H1 (cell line): ENCODE results near the gene GRIA3. TPM values are rescaled to one million over a fixed set of nuclear protein-coding genes. Genes with fewer than 3 reads are reported as not detected.

Experiments used
- CTCF ChIA-PET: fragments of 300-600 bp; sonication (Branson Sonifier 250); formaldehyde crosslinking; loops from one replicate; lab custom pipeline; 2021; ENCODE audit not compliant: partially characterized antibody; lab: Charles Lee
- POLR2A ChIA-PET: fragments of 300-600 bp; sonication (Branson Sonifier 250); formaldehyde crosslinking; loops from one replicate; lab custom pipeline; 2021; ENCODE audit warnings: inconsistent platforms; ENCODE audit not compliant: partially characterized antibody; lab: Charles Lee
- DNase-seq, 2 experiments: peaks; one replicate each; pipeline versions ENCODE4 v3.0.0 to v3.0.0-alpha.2; 2010 to 2022; ENCODE audit warnings: low spot score in 2 of 2, low read depth in 1 of 2, mixed read lengths in 1 of 2
- FAIRE-seq: peaks from 2 replicates; lab custom pipeline; 2011; peaks lifted over from hg19 to GRCh38; lab: Jason Lieb, UNC
- H2AFZ ChIP-seq: 2 replicates; pipeline ENCODE4 v1.8.1; 2012; ENCODE audit warnings: low read length, inconsistent platforms
- H2AK5ac ChIP-seq: 2 replicates; pipeline ENCODE4 v1.6.1; 2013; ENCODE audit warnings: low read depth, low read length
- H2BK120ac ChIP-seq: replicated peaks from 2 replicates; pipeline ENCODE3; 2013; ENCODE audit warnings: low read depth, low read length, inconsistent platforms
- H2BK12ac ChIP-seq: 2 replicates; pipeline ENCODE4 v1.6.1; 2013; ENCODE audit warnings: low read depth, low read length
- H2BK15ac ChIP-seq: 2 replicates; pipeline ENCODE4 v1.6.1; 2013; ENCODE audit warnings: low read length
- H2BK20ac ChIP-seq: 2 replicates; pipeline ENCODE4 v1.6.1; 2013; ENCODE audit warnings: low read length
- H2BK5ac ChIP-seq: 2 replicates; pipeline ENCODE4 v1.6.1; 2013; ENCODE audit warnings: low read depth, low read length
- H3K14ac ChIP-seq: 2 replicates; pipeline ENCODE4 v1.6.1; 2013; ENCODE audit warnings: inconsistent platforms; ENCODE audit not compliant: insufficient read length
- H3K18ac ChIP-seq: 2 replicates; pipeline ENCODE4 v1.6.1; 2013; ENCODE audit warnings: low read length; ENCODE audit errors: extremely low read depth
- H3K23ac ChIP-seq: 2 replicates; pipeline ENCODE4 v1.6.1; 2013; ENCODE audit warnings: inconsistent platforms; ENCODE audit not compliant: insufficient read length
- H3K23me2 ChIP-seq: 2 replicates; pipeline ENCODE4 v1.6.1; 2013; ENCODE audit warnings: low read depth, low read length
- H3K27ac ChIP-seq: 2 replicates; pipeline ENCODE4 v1.6.1; 2011; ENCODE audit warnings: low read depth, low read length, inconsistent platforms
- H3K27me3 ChIP-seq, 4 experiments: replicated peaks in 1 of 4; 1 replicate in 1 of 4; 2 replicates in 3 of 4; pipeline versions ENCODE4 v1.6.1 to v1.8.1; 2011 to 2013; ENCODE audit warnings: low read length in 3 of 4, mild to moderate bottlenecking in 3 of 4, inconsistent platforms in 2 of 4, mixed read lengths in 2 of 4, moderate library complexity in 1 of 4; ENCODE audit not compliant: control insufficient read depth in 3 of 4, insufficient read depth in 3 of 4; ENCODE audit errors: extremely low read depth in 1 of 4
- H3K36me3 ChIP-seq, 4 experiments: 2 replicates each; pipeline versions ENCODE4 v1.6.1 to v1.8.1; 2011 to 2013; ENCODE audit warnings: mild to moderate bottlenecking in 4 of 4, low read length in 3 of 4, moderate library complexity in 2 of 4, control low read depth in 1 of 4, inconsistent platforms in 1 of 4; ENCODE audit not compliant: insufficient read depth in 4 of 4, control insufficient read depth in 2 of 4
- H3K4ac ChIP-seq: replicated peaks from 2 replicates; pipeline ENCODE3; 2013; ENCODE audit warnings: low read length, low read depth, mixed read lengths, inconsistent platforms; ENCODE audit not compliant: insufficient read length
- H3K4me1 ChIP-seq, 4 experiments: replicated peaks in 1 of 4; 1 replicate in 1 of 4; 2 replicates in 3 of 4; pipeline versions ENCODE4 v1.6.1 to v1.8.1; 2011 to 2013; ENCODE audit warnings: low read length in 3 of 4, inconsistent platforms in 2 of 4, mixed read lengths in 1 of 4; ENCODE audit not compliant: insufficient read depth in 4 of 4, control insufficient read depth in 3 of 4
- H3K4me2 ChIP-seq, 2 experiments: 2 replicates each; pipeline versions ENCODE4 v1.6.1 to v1.8.1; 2011 to 2013; ENCODE audit warnings: low read depth in 2 of 2, low read length in 2 of 2, control low read depth in 1 of 2, inconsistent platforms in 1 of 2, mild to moderate bottlenecking in 1 of 2; ENCODE audit not compliant: insufficient read depth in 1 of 2
- H3K4me3 ChIP-seq, 4 experiments: fragments of 200-600, 300-600 bp in 1 of 4; sonication (generic), shearing (Covaris generic), sonication (Bioruptor Twin) in 1 of 4; 2 replicates each; pipeline versions ENCODE4 v1.5.1 to v1.8.1; 2011 to 2016; ENCODE audit warnings: low read length in 4 of 4, low read depth in 3 of 4, control low read depth in 2 of 4, inconsistent platforms in 2 of 4, mild to moderate bottlenecking in 2 of 4, mixed read lengths in 1 of 4, moderate library complexity in 1 of 4; ENCODE audit not compliant: insufficient read depth in 2 of 4; ENCODE audit errors: extremely low read depth in 1 of 4
- H3K56ac ChIP-seq: replicated peaks from 2 replicates; pipeline ENCODE3; 2013; ENCODE audit warnings: low read depth, mild to moderate bottlenecking, mixed read lengths, low read length, inconsistent platforms; ENCODE audit not compliant: insufficient read length
- H3K79me1 ChIP-seq: 2 replicates; pipeline ENCODE4 v1.6.1; 2013; ENCODE audit warnings: low read depth, low read length, control low read depth
- H3K79me2 ChIP-seq, 2 experiments: 2 replicates each; pipeline versions ENCODE4 v1.6.1 to v1.8.1; 2012 to 2013; ENCODE audit warnings: low read length in 2 of 2, mild to moderate bottlenecking in 2 of 2, inconsistent platforms in 1 of 2; ENCODE audit not compliant: insufficient read depth in 2 of 2, control insufficient read depth in 1 of 2
- H3K9ac ChIP-seq, 4 experiments: replicated peaks in 1 of 4; 1 replicate in 1 of 4; 2 replicates in 3 of 4; pipeline versions ENCODE4 v1.6.1 to v1.8.1; 2011 to 2013; ENCODE audit warnings: low read depth in 3 of 4, low read length in 3 of 4, control low read depth in 2 of 4, mild to moderate bottlenecking in 2 of 4, moderate library complexity in 2 of 4, inconsistent platforms in 1 of 4; ENCODE audit errors: extremely low read depth in 1 of 4
- H3K9me3 ChIP-seq, 2 experiments: 2 replicates each; pipeline versions ENCODE4 v1.6.1 to v1.8.1; 2012 to 2013; ENCODE audit warnings: mild to moderate bottlenecking in 2 of 2, moderate library complexity in 2 of 2, control low read depth in 1 of 2, inconsistent platforms in 1 of 2, low read depth in 1 of 2, low read length in 1 of 2, mixed read lengths in 1 of 2; ENCODE audit not compliant: insufficient read depth in 2 of 2
- H4K20me1 ChIP-seq, 2 experiments: replicated peaks in 1 of 2; 2 replicates each; pipeline versions ENCODE3 to v1.8.1; 2011 to 2013; ENCODE audit warnings: inconsistent platforms in 2 of 2, low read length in 2 of 2, mild to moderate bottlenecking in 1 of 2; ENCODE audit not compliant: insufficient read depth in 2 of 2, control insufficient read depth in 1 of 2
- H4K5ac ChIP-seq: 2 replicates; pipeline ENCODE4 v1.6.1; 2013; ENCODE audit warnings: low read length, low read depth, mixed read lengths, inconsistent platforms; ENCODE audit not compliant: insufficient read length
- H4K8ac ChIP-seq: 2 replicates; pipeline ENCODE4 v1.8.0; 2013; ENCODE audit warnings: mild to moderate bottlenecking, moderate library complexity, low read length, inconsistent platforms; ENCODE audit not compliant: insufficient read depth; ENCODE audit errors: extremely low read depth
- H4K91ac ChIP-seq: replicated peaks from 2 replicates; pipeline ENCODE3; 2013; ENCODE audit warnings: low read length, mixed read lengths, inconsistent platforms; ENCODE audit not compliant: insufficient read length
- CTCF ChIP-seq, 3 experiments: IDR thresholded peaks; 1 replicate in 2 of 3; 2 replicates in 1 of 3; pipeline versions ENCODE4 v1.5.1 to v1.6.1; 2011; ENCODE audit warnings: low read length in 3 of 3, mild to moderate bottlenecking in 3 of 3, inconsistent platforms in 2 of 3, low read depth in 1 of 3, moderate library complexity in 1 of 3; ENCODE audit not compliant: insufficient read depth in 1 of 3; ENCODE audit errors: control extremely low read depth in 1 of 3
- E2F6 ChIP-seq: IDR thresholded peaks from 2 replicates; pipeline ENCODE4 v1.6.1; 2012; ENCODE audit warnings: inconsistent platforms
- HDAC6 ChIP-seq: IDR thresholded peaks from one replicate; pipeline ENCODE4 v1.7.1; 2012; ENCODE audit warnings: low read depth, mild to moderate bottlenecking, inconsistent platforms, low read length, moderate library complexity
- KDM1A ChIP-seq: fragments of 200-600, 300-600 bp; sonication (generic); IDR thresholded peaks from 2 replicates; pipeline ENCODE4 v1.7.1; 2016; ENCODE audit warnings: mild to moderate bottlenecking, low read length, borderline replicate concordance
- NANOG ChIP-seq: IDR thresholded peaks from 2 replicates; pipeline ENCODE4 v1.6.1; 2011; ENCODE audit warnings: low read length, low read depth, mild to moderate bottlenecking, inconsistent platforms; ENCODE audit not compliant: insufficient read depth, poor library complexity, severe bottlenecking
- NRF1 ChIP-seq: IDR thresholded peaks from 2 replicates; pipeline ENCODE4 v1.6.1; 2011; ENCODE audit warnings: mild to moderate bottlenecking, low read depth, low read length, improper control_type of control experiment
- RFX5 ChIP-seq: IDR thresholded peaks from 2 replicates; pipeline ENCODE4 v1.6.1; 2011; ENCODE audit warnings: low read depth, low read length, improper control_type of control experiment, borderline replicate concordance
- SIX5 ChIP-seq: IDR thresholded peaks from 2 replicates; pipeline ENCODE4 v1.6.1; 2011; ENCODE audit warnings: mild to moderate bottlenecking, low read depth, low read length
- SP2 ChIP-seq: IDR thresholded peaks from 2 replicates; pipeline ENCODE4 v1.6.1; 2012; ENCODE audit warnings: mild to moderate bottlenecking, low read length, inconsistent platforms
- SRF ChIP-seq: IDR thresholded peaks from 2 replicates; pipeline ENCODE4 v1.6.1; 2011; ENCODE audit warnings: mild to moderate bottlenecking, low read depth, low read length, moderate library complexity
- SUZ12 ChIP-seq: fragments of 200-600 bp; sonication (generic); IDR thresholded peaks from 2 replicates; pipeline ENCODE4 v1.6.1; 2012; ENCODE audit warnings: mild to moderate bottlenecking, inconsistent platforms, low read length, moderate library complexity, mixed read lengths
- TEAD4 ChIP-seq: IDR thresholded peaks from 2 replicates; pipeline ENCODE4 v1.6.1; 2012; ENCODE audit warnings: low read depth, low read length, inconsistent platforms, mixed read lengths
- WGBS, 2 experiments: shearing (Covaris generic) in 1 of 2; methylation state at CpG; one replicate each; pipeline versions ENCODE4 v1.1.6 to v1.1.7; 2013 to 2015; ENCODE audit warnings: low lambda C conversion rate in 2 of 2, mixed read lengths in 2 of 2, inconsistent platforms in 1 of 2, low coverage in 1 of 2, missing lambda C conversion rate in 1 of 2; ENCODE audit not compliant: insufficient replicate concordance in 2 of 2, insufficient coverage in 1 of 2, insufficient read length in 1 of 2; ENCODE audit errors: extremely low coverage in 1 of 2, missing lambda C conversion rate in 1 of 2; 5-methylcytosine and 5-hydroxymethylcytosine counted together
- polyA plus RNA-seq, 7 experiments: library from polyadenylated mRNA; depleted of rRNA in 3 of 7; stranded (reverse) in 5 of 7; unstranded in 2 of 7; fragments of >200 nt in 5 of 7; fragments of 200-250 nt in 2 of 7; gene quantifications; 1 replicate in 5 of 7; 2 replicates in 1 of 7; 4 replicates in 1 of 7; pipeline versions ENCODE4 v1.2.1 to v1.2.3, GENCODE V29; 2011 to 2013; ENCODE audit warnings: missing spikeins in 2 of 7, mixed read lengths in 2 of 7
- total RNA-seq: library from RNA; stranded (reverse); fragmentation: NEBNext Ultra II Directional; extraction: Animal tissue kit (Norgen Biotek cat#: 25700); gene quantifications from 2 replicates; pipeline ENCODE4 v1.2.1, GENCODE V29; 2021

GRIA3 gene
- total and polyA plus RNA-seq, 2 of the 8 experiments (the other 6 are each of a cell fraction or from before 2014, with no cell fraction given): 2.6 to 3.0 TPM

GRCh38 chrX:123504047-123504446 lies 320.0 kb downstream of the GRIA3 start:
- Histone ChIP-seq H3K4ac (no peak overlapping the region), H2BK12ac (no peak overlapping the region), H3K4me2 (no peak overlapping the region), H4K20me1 (no peaks in the 10 kb centered on the region), H3K79me1 (no peaks in the 10 kb centered on the region), H3K9ac (no peak overlapping the region), H3K56ac (no peak overlapping the region), H2BK20ac (no peak overlapping the region), H3K9me3 (no peaks in the 10 kb centered on the region), H3K36me3 (no peaks in the 10 kb centered on the region), H4K91ac (no peak overlapping the region), H3K27me3 (no peaks in the 10 kb centered on the region), H3K4me1 (no peaks in the 10 kb centered on the region), H3K14ac (no peak overlapping the region), H3K23ac (no peak overlapping the region), H2BK15ac (no peak overlapping the region), H2BK120ac (no peak overlapping the region), H3K4me3 (no peak overlapping the region), H3K27ac (no peak overlapping the region), H3K18ac (no peak overlapping the region), H2AK5ac (no peak overlapping the region), H3K23me2 (no peaks in the 10 kb centered on the region), H2BK5ac (no peak overlapping the region), H2AFZ (no peak overlapping the region), H3K79me2 (no peaks in the 10 kb centered on the region), H4K8ac (no peak overlapping the region), H4K5ac (no peak overlapping the region)
- CTCF ChIA-PET: no interaction called here
- DNase-seq (no peak), FAIRE-seq (no peak)
- POLR2A ChIA-PET: no interaction called here
- TF ChIP-seq KDM1A (no peak), HDAC6 (no peak), SUZ12 (no peak), NANOG (no peak), E2F6 (no peak), SP2 (no peak), RFX5 (no peak), CTCF (IDR thresholded peaks at IDR 0.05; ENCODE audit: control extremely low read depth in 1 of 3, insufficient read depth in 1 of 3, low read depth in 1 of 3, low read length in 3 of 3) (no peak), NRF1 (no peak), SIX5 (no peak), TEAD4 (no peak), SRF (no peak)
- 93% methylated on average over 2 of the region's 2 CpGs; no CpG with 5 or more reads in 1 of the 2 experiments for WGBS, 2 experiments
